Central memory CD4-positive, alpha-beta T cell (primary cell): ENCODE data around the gene ZC3H12A.
"Not testable (repeated sequence)": the region's sequence is repeated elsewhere in the genome, so short reads cannot be mapped to it uniquely, and the experiment has no call there.

ENCODE experiments used
- DNase-seq: peaks from one replicate; pipeline ENCODE4 v3.0.0; 2022

ZC3H12A gene

DNA sequence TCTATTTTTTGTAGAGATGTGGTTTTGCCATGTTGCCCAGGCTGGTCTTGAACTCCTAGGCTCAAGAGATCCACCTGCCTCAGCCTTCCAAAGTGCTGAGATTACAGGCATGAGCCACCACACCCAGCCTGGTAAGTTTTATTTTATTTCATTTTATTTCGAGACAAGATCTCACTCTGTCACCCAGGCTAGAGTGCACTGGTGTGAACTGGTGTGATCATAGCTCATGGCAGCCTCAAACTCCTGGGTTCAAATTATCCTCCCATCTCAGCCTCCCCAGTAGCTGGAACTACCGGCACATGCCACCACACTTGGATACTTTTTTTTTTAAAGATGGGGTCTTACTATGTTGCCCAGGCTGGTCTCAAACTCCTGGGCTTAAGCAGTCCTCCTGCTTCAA lies 28.4 kb downstream of the ZC3H12A start:
- not testable (repeated sequence) for DNase-seq

DNA sequence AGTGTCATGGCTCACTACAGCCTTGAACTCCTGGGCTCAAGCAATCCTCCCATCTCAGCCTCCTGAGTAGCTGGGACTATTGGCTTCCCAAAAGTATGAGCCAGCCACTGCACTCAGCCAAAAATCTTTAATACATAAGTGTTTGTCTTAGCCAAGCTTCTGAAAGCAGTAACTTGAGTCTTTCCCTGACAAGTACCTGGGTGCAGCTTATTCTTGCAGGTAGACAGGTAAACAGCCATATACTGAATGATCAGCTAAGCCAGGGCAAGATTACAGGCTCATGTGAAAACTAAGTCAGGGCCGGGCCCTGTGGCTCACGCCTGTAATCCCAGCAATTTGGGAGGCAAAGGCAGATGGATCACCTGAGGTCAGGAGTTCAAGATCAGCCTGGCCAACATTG lies 32.4 kb downstream of the ZC3H12A start:
- no peak for DNase-seq

DNA sequence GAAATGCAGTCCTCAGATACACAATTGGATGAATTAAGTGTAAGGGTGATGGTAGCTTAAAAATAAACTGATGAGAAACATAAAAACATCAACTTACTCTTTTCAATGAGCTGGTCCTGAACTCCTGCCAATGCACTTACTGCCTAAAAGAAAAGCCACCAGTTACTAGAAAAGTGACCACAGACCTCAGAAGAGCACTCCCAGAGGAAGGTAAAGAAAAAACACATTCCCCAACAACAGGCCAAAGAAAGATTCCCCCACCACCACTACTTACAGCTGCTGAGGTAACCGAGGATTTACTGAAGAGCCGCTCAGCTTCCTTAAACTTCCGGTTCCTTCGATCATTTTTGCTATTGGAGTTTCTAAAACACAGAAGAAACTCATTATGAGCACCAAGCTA lies 34.8 kb downstream of the ZC3H12A start:
- DNase-seq: no peak

DNA sequence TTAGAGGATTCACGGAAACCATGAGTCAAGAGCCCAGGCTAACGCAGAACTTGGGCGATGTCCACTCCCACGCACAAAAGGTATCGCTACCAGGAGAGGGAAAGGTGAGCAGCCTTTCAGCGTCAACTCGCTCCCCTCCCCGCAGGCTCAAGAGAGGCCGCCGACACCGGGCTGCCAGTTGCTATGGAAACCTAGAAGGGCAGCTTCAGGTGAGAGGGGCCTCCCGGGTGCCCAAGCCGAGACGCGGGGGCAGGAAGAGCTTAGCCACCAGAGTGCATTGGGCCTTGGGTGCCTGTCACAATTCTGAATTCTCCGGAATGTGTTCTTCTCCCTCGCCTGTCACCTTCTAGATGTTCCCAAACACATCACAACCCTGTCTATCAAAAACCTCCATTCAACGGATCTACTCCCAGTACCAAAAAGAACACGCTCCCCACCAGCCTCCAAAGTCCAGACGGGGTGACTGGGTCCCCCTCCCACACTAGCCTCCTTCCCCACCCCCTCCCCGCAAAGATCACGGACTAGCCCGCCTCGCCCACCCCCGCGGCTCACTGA lies 39.5 kb downstream of the ZC3H12A start:
- DNase-seq: peak; percentile 31

DNA sequence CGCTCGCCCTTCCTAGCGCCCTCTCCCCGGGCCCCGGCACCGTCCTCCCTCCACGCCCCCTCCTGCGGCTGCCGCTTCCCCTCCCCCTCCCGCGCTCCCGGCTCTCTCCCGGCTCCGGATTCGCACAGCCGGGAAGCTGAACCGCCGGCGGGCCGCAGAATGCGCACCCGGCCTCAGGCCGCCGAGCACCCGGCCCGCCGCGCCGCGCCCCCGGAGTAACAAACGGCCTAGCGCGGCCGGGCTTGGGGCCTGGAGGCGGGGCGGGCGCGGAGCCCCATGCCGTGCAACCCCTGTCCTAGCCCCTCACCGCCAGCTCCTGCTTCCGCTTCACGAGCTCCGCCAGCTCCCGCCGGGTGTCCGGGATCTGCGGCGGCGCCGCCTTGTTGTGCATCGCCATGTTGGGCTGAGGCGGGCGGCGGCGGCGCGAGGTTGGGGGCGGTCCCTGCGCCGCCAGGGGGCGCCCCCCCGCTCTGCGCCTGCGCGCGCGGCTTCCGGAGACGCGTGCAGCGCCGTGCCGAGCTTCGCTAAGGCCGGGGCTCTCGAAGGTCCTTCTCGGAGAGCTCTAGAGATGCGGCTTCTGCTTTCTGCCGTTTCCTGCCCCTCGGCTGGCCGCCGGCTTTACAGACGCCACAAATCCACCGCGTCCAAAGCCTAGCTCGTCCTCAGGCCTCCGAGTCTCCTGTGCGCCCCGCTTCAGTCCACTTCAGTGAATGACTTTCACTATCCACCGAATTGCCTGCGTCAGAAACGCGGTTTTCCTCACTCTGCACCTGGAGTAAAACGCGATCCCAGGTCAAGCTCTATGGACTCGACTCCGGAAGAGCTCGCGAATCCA lies 40.2 kb downstream of the ZC3H12A start, which contains the start of gene MEAF6:
MEAF6 (minus strand) TSS at position 417 of the 835 bp plus-strand sequence; CDS start at position 397, 20 bp downstream.
- peak; percentile 81 for DNase-seq

DNA sequence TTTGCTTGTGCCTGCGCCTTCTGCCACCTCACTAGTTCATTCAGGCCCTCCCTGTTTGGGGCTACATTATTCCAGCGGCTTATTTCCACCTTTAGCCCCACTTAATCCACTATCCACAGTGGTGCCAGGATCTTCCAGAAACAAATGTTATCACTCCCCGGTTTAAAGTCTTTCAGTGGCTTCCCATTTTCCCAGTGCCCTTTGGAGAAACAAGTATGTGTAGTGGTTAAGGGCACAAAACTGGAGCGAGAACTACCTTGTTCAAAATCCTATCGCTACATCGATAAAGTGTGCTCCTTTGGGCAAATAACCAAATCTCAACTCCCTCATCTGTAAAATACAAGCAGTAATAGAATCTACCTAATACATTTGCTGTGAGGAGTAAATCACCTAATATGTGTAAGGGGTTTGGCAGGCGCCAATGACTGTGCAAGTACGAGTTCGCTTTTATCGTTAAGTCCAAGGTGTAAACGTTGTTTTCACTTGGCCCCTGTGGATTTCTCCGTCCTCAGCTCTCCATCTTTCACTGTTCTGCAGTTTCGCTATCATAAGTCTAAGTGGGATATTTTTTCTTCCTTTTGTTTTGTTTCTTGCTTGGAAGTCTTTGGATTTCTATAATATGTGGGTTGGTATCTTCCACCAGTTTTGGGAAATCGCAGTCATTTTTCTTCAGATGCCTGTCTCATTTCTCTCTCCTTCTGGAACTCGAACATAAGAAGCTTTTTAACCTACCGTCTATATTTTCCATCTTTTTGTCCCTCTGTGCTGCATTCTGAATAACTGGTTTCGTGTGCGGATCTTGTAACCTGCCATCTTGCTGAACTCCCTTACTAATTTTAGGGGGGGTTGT lies 41.0 kb downstream of the ZC3H12A start:
- no peak for DNase-seq

DNA sequence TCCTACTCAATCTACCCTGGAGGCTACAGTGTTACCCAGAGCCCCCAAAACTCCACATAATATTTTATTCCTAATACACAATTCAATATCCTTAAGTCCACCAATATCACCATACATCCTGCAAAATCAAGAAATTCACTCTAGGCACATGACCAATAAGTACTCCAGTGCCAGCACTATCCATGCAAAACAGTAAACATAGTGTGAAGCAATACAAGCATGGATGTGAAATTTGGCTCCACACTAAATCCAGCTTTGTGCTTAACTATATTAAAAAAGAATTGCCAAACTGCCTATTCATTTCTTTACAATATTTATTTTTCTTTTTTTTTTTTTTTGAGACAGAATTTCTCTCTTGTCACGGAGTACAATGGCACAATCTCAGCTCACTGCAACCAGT lies 43.2 kb downstream of the ZC3H12A start:
- no peak for DNase-seq

DNA sequence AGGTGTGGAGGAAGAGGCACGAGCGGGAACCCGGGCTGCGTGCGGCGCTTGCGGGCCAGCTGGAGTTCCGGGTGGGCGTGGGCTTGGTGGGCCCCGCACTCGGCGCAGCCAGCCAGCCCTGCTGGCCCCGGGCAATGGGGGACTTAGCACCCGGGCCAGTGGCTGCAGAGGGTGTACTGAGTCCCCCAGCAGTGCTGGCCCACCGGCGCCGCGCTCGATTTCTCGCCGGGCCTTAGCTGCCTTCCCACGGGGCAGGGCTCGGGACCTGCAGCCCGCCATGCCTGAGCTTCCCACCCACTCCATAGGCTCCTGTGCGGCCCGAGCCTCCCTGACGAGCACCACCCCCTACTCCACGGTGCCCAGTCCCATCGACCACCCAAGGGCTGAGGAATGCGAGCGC lies 43.9 kb downstream of the ZC3H12A start:
- not testable (repeated sequence) for DNase-seq

DNA sequence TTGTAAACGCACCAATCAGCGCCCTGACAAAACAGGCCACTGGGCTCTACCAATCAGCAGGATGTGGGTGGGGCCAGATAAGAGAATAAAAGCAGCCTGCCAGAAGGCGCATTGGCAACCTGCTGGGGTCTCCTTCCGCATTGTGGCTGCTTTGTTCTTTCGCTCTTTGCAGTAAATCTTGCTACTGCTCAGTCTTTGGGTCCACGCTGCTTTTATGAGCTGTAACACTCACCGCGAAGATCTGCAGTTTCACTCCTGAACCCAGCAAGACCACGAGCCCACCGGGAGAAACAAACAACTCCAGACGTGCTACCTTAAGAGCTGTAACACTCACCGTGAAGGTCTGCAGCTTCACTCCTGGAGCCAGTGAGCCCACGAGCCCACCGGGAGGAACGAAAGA lies 44.5 kb downstream of the ZC3H12A start:
- peak; percentile 36 for DNase-seq

DNA sequence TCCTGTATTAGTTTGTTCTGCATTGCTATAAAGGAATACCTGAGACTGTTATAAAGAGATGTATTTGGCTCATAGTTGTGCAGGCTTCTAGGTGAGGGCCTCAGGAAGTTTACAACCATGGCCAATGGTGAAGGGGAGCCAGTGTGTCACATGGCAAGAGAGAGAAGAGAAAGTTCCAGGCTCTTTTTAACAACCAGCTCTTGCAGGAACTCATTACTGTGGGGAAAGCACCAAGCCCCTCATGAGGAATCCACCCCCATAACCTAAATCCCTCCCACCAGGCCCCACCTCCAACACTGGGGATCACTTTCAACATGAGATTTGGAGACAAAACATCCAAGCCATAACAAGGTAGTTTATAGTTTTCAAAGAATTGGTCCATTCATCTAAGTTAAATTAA lies 45.2 kb downstream of the ZC3H12A start:
- no peak for DNase-seq

DNA sequence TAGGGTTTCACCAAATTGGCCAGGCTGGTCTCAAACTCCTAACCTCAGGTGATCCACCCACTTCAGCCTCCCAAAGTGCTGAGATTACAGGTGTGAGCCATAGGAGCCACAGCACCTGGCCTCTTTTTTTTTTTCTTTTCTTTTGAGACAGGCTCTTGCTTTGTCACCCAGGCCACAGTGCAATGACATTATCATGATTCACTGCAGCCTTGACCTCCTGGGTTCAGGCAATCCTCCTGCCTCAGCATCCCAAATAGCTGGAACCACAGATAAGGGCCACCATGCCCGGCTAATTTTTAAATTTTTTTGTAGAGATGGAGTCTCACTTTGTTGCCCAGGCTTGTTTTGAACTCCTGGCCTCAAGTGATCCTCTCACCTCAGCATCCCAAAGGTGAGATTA lies 55.5 kb downstream of the ZC3H12A start:
- not testable (repeated sequence) for DNase-seq

DNA sequence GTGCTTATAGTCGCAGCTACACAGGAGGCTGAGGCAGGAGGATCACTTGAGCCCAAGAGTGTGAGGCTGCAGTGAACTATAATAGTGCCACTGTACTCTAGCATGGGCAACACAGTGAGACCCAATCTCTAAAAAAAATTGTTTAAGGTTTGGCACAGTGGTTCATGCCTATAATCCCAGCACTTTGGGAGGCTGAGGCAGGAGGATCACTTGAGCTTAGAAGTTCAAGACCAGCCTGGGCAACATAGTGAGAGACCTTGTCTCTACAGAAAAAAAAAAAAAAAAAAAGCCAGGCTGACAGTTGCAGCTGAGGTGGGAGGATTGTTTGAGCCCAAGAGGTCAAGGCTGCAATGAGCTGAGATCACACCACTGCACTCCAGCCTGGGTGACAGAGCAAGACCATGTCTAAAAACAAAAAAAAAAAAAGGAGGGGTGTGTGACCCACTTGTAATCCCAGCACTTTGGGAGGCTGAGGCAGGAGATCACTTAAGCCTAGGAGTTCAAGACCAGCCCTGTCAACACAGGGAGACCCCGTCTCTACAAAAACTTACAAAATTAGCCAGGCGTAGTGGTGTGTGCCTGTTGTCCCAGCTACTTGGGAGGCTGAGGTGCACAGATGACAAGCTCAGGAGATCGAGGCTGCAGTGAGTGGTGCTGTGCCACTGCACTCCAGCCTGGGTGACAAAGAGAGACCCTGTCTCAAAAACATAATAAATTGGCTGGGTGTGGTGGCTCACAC lies 58.2 kb downstream of the ZC3H12A start:
- not testable (repeated sequence) for DNase-seq

DNA sequence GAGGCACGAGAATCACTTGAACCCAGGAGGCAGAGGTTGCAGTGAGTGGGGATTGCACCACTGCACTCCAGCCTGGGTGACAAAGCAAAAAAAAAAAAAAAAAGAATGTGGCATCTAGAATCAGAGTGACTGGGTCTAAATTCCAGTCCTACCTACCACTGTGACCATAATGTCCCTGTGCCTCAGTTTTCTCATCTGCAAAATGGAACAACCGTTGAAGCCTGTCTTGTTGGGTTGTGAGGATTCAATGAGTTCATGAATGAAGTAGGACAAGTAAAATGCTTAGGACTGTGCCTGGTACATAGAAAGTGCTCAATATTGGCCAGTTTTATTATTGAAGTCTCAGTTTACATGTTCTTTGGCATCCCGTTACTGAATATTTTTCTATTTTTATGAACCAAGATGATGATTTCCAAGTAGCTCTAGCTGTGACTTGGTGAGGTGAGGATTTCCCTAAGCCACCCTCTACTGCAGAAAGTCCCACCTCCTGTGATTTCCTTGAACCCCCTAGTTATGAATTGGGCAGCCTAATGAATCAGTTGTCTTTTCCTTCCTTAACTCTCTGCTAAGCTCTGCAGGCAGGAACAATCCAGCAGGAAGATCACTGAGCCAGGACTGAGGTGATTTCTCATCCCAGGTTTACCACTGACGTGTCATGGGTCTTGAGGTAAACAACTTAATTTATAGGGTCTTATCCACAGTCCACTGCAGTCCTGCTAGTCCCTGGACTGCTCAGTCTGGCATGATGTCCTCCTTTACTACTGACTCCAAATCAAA lies 59.1 kb downstream of the ZC3H12A start:
- no peak for DNase-seq
